B cell (primary cell): ENCODE results near the gene LSM4. TPM values are rescaled to one million over a fixed set of nuclear protein-coding genes. Genes with fewer than 3 reads are reported as not detected.

Experiments used
- ATAC-seq: fragments of 200-7000 bp; cut with Tn5 transposase; one replicate; pipeline ENCODE4 v1.10.0; 2021; ENCODE audit warnings: low read depth, mild to moderate bottlenecking, moderate number of reproducible peaks, moderate library complexity
- CTCF ChIA-PET: fragments of 350-600 bp; sonication (Branson Sonifier 250); formaldehyde crosslinking; loops from one replicate; lab custom pipeline; 2021; ENCODE audit warnings: antibody characterized with exemption, inconsistent platforms; lab: Charles Lee
- POLR2A ChIA-PET: fragments of 350-600 bp; sonication (Branson Sonifier 250); formaldehyde crosslinking; loops from one replicate; lab custom pipeline; 2021; ENCODE audit warnings: antibody characterized with exemption; lab: Charles Lee
- DNase-seq: peaks from one replicate; pipeline ENCODE4 v3.0.0; 2013
- H2AFZ ChIP-seq: 2 replicates; pipeline ENCODE4 v1.6.1; 2012; ENCODE audit warnings: mild to moderate bottlenecking, low read depth, low read length; ENCODE audit not compliant: insufficient read depth, poor library complexity, severe bottlenecking
- H3K27ac ChIP-seq, 2 donors: 1 replicate in 1 of 2; 2 replicates in 1 of 2; pipeline ENCODE4 v1.5.1; 2012 to 2013; ENCODE audit warnings: low read length in 2 of 2, mild to moderate bottlenecking in 2 of 2, moderate library complexity in 1 of 2
- H3K27me3 ChIP-seq, 4 experiments: fragments of 200-600 bp in 1 of 4; sonication (generic) in 1 of 4; replicated peaks in 1 of 4; 1 replicate in 2 of 4; 2 replicates in 2 of 4; pipeline versions ENCODE4 v1.6.1 to v1.7.0; 2013 to 2016; ENCODE audit warnings: low read length in 3 of 4, mild to moderate bottlenecking in 2 of 4, mixed read lengths in 1 of 4, moderate library complexity in 1 of 4; ENCODE audit not compliant: insufficient read depth in 4 of 4, control insufficient read depth in 3 of 4; ENCODE audit errors: control extremely low read depth in 1 of 4
- H3K36me3 ChIP-seq, 2 experiments: replicated peaks in 1 of 2; 1 replicate in 1 of 2; 2 replicates in 1 of 2; pipeline versions ENCODE4 v1.6.1 to v1.7.1; 2013; ENCODE audit warnings: low read length in 1 of 2; ENCODE audit not compliant: insufficient read depth in 2 of 2, control insufficient read depth in 1 of 2; ENCODE audit errors: control extremely low read depth in 1 of 2, extremely low read depth in 1 of 2
- H3K4me1 ChIP-seq, 2 donors: fragments of 200-600 bp in 1 of 2; sonication (generic) in 1 of 2; 1 replicate in 1 of 2; 2 replicates in 1 of 2; pipeline versions ENCODE4 v1.5.1 to v1.6.1; 2013 to 2017; ENCODE audit warnings: low read length in 2 of 2; ENCODE audit not compliant: control insufficient read depth in 2 of 2, insufficient read depth in 2 of 2
- H3K4me2 ChIP-seq: replicated peaks from 2 replicates; pipeline ENCODE3; 2012; ENCODE audit warnings: mild to moderate bottlenecking, low read depth, low read length; ENCODE audit not compliant: poor library complexity, severe bottlenecking
- H3K4me3 ChIP-seq, 5 experiments: fragments of 200-600 bp in 1 of 5; sonication (generic) in 1 of 5; 1 replicate in 3 of 5; 2 replicates in 2 of 5; pipeline versions ENCODE4 v1.5.1 to v1.7.0; 2011 to 2016; ENCODE audit warnings: low read length in 4 of 5, mild to moderate bottlenecking in 4 of 5, low read depth in 2 of 5, control low read depth in 1 of 5, moderate library complexity in 1 of 5; ENCODE audit not compliant: insufficient read depth in 1 of 5; ENCODE audit errors: control extremely low read depth in 1 of 5, extremely low read depth in 1 of 5
- H3K79me2 ChIP-seq: fragments of 200-600 bp; sonication (generic); one replicate; pipeline ENCODE4 v1.6.0; 2016; ENCODE audit warnings: low read length; ENCODE audit not compliant: control insufficient read depth, insufficient read depth
- H3K9ac ChIP-seq: fragments of 200-600 bp; sonication (generic); 2 replicates; pipeline ENCODE4 v1.6.1; 2017; ENCODE audit warnings: mild to moderate bottlenecking, low read length, moderate library complexity
- H3K9me3 ChIP-seq, 3 donors: one replicate each; pipeline versions ENCODE4 v1.6.1 to v1.7.1; 2013; ENCODE audit warnings: low read length in 2 of 3; ENCODE audit not compliant: control insufficient read depth in 2 of 3, insufficient read depth in 1 of 3; ENCODE audit errors: control extremely low read depth in 1 of 3
- H4K20me1 ChIP-seq: 2 replicates; pipeline ENCODE4 v1.6.0; 2012; ENCODE audit warnings: mild to moderate bottlenecking, low read length; ENCODE audit not compliant: insufficient read depth, control insufficient read depth, poor library complexity, severe bottlenecking
- H3K27ac Mint-ChIP-seq: one replicate; pipeline ENCODE4 v1.8.0; 2021; ENCODE audit warnings: mixed read lengths
- H3K27me3 Mint-ChIP-seq: one replicate; pipeline ENCODE4 v1.8.0; 2021; ENCODE audit warnings: mixed read lengths
- H3K4me1 Mint-ChIP-seq: one replicate; pipeline ENCODE4 v1.8.0; 2021; ENCODE audit warnings: mixed read lengths
- H3K4me3 Mint-ChIP-seq: one replicate; pipeline ENCODE4 v1.8.0; 2021; ENCODE audit warnings: mixed read lengths
- H3K9me3 Mint-ChIP-seq: one replicate; pipeline ENCODE4 v1.8.0; 2022; ENCODE audit warnings: mixed read lengths; ENCODE audit not compliant: insufficient read depth
- EZH2 ChIP-seq: IDR thresholded peaks from 2 replicates; pipeline ENCODE4 v1.6.1; 2012; ENCODE audit warnings: borderline replicate concordance, low read depth, mild to moderate bottlenecking, moderate library complexity, low read length; ENCODE audit not compliant: insufficient read depth, poor library complexity, severe bottlenecking
- WGBS: methylation state at CpG from one replicate; pipeline ENCODE4 v1.1.5; 2013; ENCODE audit warnings: missing lambda C conversion rate; ENCODE audit not compliant: insufficient coverage; 5-methylcytosine and 5-hydroxymethylcytosine counted together
- intact Hi-C: fragments of 100-400 bp; cut with micrococcal nuclease; formaldehyde crosslinking; loops from one replicate; pipeline ENCODE4 v1.10.0; 2022
- polyA plus RNA-seq: library from polyadenylated mRNA; depleted of rRNA; stranded (reverse); fragments of >200 nt; gene quantifications from 2 replicates; pipeline ENCODE4 v1.2.3, GENCODE V29; 2012
- total RNA-seq, 2 donors: library from RNA; stranded (reverse); fragments of 120-200 nt in 1 of 2; gene quantifications; 1 replicate in 1 of 2; 2 replicates in 1 of 2; pipeline versions ENCODE4 v1.2.3 to v1.2.4, GENCODE V29; 2013 to 2022
- TF ChIP-seq, protein P1 (sequence below): fragments of 200-600 bp; IDR thresholded peaks from one replicate; pipeline ENCODE4 v1.8.0; 2022; ENCODE audit warnings: antibody characterized with exemption, mild to moderate bottlenecking

The LSM4 gene
- total and polyA plus RNA-seq, 2 donors (not counting 1 experiment from before 2014, with no cell fraction given), result 66.3 to 86.1 TPM

DNA sequence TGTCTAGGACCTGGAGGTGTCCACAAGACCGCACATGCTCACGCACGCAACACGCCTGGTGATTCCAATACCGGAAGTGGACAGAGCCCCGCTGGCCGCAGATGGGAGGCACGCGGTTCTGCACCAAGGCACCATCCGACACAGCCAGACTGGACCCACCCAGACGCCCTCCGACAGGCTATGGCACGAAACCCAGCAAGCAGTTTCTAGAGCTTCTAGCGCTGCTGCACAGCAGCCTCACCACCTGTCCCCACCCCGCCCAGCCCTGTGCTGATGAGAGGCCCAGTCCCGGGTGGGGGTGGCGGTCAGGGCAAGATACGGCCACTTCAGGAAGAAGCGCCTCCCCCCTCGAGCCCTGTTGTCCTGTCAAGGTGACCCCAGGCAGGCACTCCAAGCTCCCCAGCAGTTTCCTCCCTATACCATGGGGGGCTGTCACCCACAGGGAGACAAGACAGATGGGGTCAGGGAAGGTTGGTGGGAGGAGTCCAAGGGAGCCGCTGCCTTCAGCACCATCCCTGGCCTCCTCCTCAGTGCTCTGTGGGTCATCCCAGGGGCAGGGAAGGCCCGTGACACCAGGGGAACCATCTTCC, 11.3 kb downstream of the LSM4 start:
- H3K9me3 Mint-ChIP-seq, result no peaks in the 10 kb centered on the region
- Histone ChIP-seq H3K79me2 (peaks cover 21% of the 10 kb centered on the region), H3K4me3 (no peak overlapping the region), H3K4me1 (peaks cover 14 to 32% of the 10 kb centered on the region in 2 donors), H2AFZ (no peak overlapping the region), H3K4me2 (no peak overlapping the region), H3K9ac (no peak overlapping the region), H4K20me1 (no peaks in the 10 kb centered on the region), H3K9me3 (no peaks in the 10 kb centered on the region), H3K27me3 (no peaks in the 10 kb centered on the region), H3K27ac (no peak overlapping the region), H3K36me3 (peaks cover 0 to 38% of the 10 kb centered on the region in 2 experiments)
- no peak for ATAC-seq
- intact Hi-C loops, result no loop called here
- CTCF ChIA-PET, result interaction anchor here (2.3 kb wide), 1 partner anchor 32 kb away, joined by 9 read pairs; no protein-coding TSS in a partner anchor
- no peak overlapping the region for H3K4me3 Mint-ChIP-seq
- H3K4me1 Mint-ChIP-seq, result peaks cover 28% of the 10 kb centered on the region
- H3K27me3 Mint-ChIP-seq, result no peaks in the 10 kb centered on the region
- POLR2A ChIA-PET, result interaction anchor here (0.6 to 0.7 kb wide), 2 partner anchors 33 to 43 kb away, joined by 3 to 4 read pairs; no protein-coding TSS in a partner anchor
- TF ChIP-seq, protein P1, sequence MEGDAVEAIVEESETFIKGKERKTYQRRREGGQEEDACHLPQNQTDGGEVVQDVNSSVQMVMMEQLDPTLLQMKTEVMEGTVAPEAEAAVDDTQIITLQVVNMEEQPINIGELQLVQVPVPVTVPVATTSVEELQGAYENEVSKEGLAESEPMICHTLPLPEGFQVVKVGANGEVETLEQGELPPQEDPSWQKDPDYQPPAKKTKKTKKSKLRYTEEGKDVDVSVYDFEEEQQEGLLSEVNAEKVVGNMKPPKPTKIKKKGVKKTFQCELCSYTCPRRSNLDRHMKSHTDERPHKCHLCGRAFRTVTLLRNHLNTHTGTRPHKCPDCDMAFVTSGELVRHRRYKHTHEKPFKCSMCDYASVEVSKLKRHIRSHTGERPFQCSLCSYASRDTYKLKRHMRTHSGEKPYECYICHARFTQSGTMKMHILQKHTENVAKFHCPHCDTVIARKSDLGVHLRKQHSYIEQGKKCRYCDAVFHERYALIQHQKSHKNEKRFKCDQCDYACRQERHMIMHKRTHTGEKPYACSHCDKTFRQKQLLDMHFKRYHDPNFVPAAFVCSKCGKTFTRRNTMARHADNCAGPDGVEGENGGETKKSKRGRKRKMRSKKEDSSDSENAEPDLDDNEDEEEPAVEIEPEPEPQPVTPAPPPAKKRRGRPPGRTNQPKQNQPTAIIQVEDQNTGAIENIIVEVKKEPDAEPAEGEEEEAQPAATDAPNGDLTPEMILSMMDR, result no peak
- no peak for TF ChIP-seq EZH2
- H3K27ac Mint-ChIP-seq, result no peak overlapping the region
- no peak for DNase-seq
- WGBS, result 96% methylated on average over 21 of the region's 22 CpGs

DNA sequence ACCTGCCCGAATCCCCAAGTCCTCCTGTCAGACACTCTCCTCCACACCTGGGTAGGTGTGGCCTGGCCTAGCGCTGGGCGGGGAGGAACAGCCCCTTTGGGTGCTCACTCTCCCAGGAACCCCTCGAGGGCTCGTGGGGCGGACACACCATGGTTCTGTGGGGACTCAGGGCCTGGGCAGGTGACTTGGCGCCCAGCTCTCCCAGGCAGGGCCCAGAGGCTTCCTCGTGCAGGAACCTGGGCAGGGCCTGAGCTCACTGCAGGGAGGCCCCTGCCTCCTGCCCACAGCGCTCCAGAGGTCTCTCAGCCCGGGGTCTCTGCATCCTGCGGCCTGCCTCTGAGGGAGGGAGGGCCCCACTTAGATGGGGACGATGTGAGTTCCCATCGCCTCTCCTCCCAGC, 11.9 kb downstream of the LSM4 start:
- WGBS, result 95% methylated on average over 10 of the region's 13 CpGs
- ChIA-PET POLR2A (interaction anchor here (0.7 to 4.7 kb wide), 2 partner anchors 31 to 33 kb away, joined by 3 to 63 read pairs; partner anchors contain the start of gene JUND), CTCF (interaction anchor here (1.4 kb wide), 2 partner anchors 12 to 31 kb away, joined by 4 read pairs; partner anchors contain the start of gene LSM4)
- Mint-ChIP-seq H3K9me3 (no peaks in the 10 kb centered on the region), H3K4me3 (no peak overlapping the region), H3K4me1 (peaks cover 29% of the 10 kb centered on the region), H3K27ac (no peak overlapping the region), H3K27me3 (no peaks in the 10 kb centered on the region)
- Histone ChIP-seq H2AFZ (no peak overlapping the region), H3K4me1 (peaks cover 21 to 32% of the 10 kb centered on the region in 2 donors), H3K9me3 (no peaks in the 10 kb centered on the region), H3K4me3 (no peak overlapping the region), H3K36me3 (peaks cover 0 to 38% of the 10 kb centered on the region in 2 experiments), H3K9ac (no peak overlapping the region), H3K27me3 (no peaks in the 10 kb centered on the region), H3K27ac (no peak overlapping the region), H3K79me2 (peaks cover 21% of the 10 kb centered on the region), H3K4me2 (no peak overlapping the region), H4K20me1 (no peaks in the 10 kb centered on the region)
- no peak for TF ChIP-seq EZH2
- intact Hi-C loops, result no loop called here
- no peak for DNase-seq
- ATAC-seq, result no peak
